HL-60/S4 treated with retinoic acid at 250 ng/mL for 4 days and 3 days (cell line): ENCODE data around the gene STAC3.

ENCODE experiments used
- in situ Hi-C: fragments of 300-500 bp; cut with MboI; formaldehyde crosslinking; loops from 2 replicates; pipeline ENCODE4 v1.7.0; 2022; ENCODE audit warnings: low sequenced_read_pairs

Gene STAC3

DNA sequence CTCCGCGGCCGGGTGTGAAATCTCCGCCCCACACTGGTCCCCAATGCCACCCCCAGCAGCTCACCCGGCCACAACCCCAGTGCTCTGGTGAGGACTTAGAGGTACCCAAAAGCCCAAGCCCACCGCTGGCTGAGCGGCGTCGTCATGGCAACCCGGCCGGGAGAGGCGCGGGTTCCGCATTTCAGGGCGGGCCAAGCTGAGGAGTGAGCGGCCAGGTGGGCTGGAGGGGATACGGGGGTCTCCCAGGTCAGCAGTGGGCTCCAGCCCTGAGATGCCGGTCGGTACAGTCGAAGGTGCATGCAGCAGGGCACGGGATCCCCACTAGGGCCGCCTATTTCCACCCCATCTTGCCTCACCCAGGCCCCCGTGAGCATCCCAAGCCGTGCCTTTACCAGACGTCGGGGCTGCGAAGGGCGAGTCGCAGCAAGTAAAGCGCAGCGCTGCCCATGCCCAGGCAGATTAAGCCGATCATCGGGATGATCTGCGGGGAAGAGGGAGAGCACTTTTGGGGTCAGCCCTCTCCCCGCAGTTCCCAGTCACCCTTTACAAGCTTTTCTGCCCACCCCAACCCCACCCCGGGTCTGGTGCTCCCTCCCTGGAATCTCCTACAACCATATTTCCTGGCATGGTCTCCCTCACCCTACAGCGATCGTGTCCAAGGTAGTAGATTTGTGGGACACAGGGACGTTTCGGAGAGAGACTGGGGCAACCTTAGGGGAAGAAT lies 14.6 kb downstream of the STAC3 start:
- in situ Hi-C loops = no loop called here

- in situ Hi-C loops = no loop called here
Measured at GRCh38 chr12:57235728-57236131, 15.3 kb downstream of the STAC3 start.

DNA sequence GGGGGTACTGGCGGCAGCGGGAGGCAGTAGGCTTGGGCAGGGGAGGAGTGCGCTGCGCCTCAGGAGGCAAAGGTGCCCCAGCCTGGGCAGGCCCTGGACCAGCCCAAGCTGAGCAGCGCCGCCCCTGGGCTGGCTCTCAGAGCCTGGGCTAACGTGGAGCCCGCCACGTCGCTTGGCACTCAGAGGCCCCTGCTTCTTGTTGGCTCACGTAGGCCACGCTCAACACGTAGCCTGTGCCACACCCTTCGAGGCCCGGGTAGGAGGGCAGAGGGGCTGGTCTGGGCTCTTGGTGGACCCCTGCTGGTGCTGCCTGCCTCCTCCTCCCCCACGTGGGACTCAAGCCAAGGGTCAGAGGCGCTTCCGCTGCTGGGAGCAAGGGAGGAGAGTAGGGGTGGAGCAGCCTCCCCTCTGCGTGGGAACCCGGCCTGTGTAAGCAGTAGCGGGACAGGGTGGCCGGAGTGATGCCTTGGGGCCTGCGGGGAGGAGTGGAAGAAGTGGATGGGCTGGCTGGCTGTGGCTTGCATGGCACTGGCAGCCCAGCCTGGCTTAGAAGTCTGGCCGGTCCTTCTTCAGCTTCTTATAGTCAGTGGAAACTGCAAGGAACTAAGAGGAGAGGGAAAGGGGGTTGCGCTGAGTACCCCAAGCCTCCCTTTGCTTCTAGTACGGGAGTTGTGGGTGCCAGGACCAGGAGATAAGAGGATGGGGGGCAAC lies 15.8 kb downstream of the STAC3 start:
- in situ Hi-C loops = no loop called here

DNA sequence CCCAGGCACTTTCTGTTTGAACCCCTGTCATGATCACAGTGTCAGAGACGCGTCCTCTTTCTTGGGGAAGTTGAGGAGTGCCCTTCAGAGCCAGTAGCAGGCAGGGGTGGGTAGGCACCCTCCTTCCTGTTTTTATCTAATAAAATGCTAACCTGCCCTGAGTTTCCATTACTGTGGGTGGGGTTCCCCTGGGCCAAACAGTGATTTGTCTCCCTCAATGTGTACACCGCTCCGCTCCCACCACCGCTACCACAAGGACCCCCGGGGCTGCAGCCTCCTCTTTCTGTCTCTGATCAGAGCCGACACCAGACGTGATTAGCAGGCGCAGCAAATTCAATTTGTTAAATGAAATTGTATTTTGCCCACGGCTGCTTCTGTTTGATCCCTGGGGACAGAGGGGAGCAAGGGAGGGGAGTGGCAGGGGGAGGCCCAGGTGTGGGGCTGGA lies 16.4 kb downstream of the STAC3 start:
- in situ Hi-C loops = no loop called here

- in situ Hi-C loops = no loop called here
Measured at GRCh38 chr12:57234233-57234570, 16.8 kb downstream of the STAC3 start.

GRCh38 chr12:57233357-57234232 lies 17.4 kb downstream of the STAC3 start:
- in situ Hi-C loops = no loop called here

DNA sequence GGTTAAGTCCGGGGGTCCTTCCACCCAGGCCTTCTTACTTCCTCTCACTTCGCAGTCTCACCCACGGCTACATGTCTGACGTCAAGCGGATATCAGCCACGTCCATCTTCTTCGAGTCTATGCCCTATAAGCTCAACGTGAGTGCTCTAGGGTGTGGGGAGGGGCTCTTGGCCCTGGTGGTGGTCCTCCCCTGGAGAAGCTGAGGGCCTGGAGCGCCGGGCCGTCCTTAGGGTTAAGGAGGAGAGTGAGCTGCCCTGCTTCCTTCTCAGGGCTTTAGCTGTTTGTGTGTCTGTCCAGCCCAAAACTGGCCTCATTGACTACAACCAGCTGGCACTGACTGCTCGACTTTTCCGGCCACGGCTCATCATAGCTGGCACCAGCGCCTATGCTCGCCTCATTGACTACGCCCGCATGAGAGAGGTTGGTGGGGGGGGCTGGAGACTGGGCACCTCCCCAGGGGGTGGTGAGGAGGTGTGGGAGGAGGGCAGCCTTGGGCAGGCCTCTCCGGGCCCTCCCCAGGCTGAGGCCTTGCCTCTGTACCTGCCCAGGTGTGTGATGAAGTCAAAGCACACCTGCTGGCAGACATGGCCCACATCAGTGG lies 18.7 kb downstream of the STAC3 start:
- in situ Hi-C loops = no loop called here

- in situ Hi-C loops = no loop called here
Measured at GRCh38 chr12:57231276-57232021, 19.5 kb downstream of the STAC3 start.

- in situ Hi-C loops = no loop called here
Measured at GRCh38 chr12:57230381-57231155, 20.4 kb downstream of the STAC3 start.

DNA sequence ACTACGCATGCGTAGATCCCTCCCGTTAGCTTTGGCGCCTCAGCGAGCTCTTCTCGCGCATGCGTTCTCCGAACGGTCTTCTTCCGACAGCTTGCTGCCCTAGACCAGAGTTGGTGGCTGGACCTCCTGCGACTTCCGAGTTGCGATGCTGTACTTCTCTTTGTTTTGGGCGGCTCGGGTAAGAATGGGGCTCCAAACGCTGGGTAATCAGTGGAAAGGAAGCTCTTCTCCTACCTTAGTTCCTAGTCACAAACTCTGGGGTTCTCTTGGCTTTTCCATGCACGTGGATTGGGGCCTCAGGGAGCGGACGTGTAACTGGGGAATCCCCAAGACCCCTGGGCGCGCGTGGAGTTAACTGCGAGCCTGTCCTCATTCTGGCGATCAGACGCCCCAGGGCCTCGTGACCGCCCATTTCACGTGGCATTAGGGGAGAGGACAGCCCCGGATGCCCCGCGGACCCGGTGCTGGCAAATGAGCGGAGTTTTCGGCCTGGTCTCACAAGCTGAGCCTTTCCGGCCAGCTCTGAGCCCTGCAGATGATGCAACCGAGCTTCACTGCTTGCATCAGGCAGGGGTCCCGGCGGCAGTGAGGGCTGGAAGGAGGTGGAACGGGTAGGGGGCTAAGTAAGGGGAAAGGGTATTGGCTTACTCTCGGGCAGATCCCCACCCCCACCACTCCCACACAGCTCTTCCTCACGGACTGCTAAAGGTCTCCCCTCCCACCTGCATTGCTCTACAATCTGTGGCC lies 21.2 kb downstream of the STAC3 start, which contains the start of gene SHMT2:
Gene SHMT2 (plus strand): TSS at position 78 of the 747 bp plus-strand sequence. CDS start 68 bp downstream, at position 146.
- in situ Hi-C loops = no loop called here

DNA sequence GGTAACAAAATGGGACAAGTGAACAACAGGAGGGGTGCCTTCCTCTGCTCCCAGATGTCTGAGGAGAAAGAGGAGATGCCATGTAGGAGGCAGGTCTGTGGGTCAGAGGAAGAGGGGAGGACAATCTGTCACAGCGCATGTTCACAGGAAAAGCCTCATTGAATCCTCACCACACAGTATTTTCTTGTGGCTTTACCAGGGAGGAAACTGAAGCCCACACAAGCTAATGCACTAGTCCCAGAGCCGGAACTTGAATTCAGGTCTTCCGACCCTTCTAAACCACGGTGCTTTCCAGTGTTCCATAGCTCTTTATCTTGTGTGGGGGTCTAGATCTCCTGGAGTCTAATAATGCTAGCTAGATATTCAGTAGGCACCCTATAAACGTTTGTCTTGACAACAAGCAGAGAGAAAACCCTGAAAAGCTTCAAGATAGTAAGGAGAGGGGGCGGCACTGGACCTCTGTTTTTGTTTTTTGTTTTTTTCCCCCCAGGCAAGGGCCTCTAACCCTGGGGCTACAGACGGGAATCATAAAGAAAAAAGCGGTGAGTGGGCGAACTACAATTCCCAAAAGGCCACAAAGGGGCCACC lies 21.8 kb downstream of the STAC3 start:
- in situ Hi-C loops = no loop called here

GRCh38 chr12:57227315-57228115 lies 23.5 kb downstream of the STAC3 start:
- in situ Hi-C loops = no loop called here

DNA sequence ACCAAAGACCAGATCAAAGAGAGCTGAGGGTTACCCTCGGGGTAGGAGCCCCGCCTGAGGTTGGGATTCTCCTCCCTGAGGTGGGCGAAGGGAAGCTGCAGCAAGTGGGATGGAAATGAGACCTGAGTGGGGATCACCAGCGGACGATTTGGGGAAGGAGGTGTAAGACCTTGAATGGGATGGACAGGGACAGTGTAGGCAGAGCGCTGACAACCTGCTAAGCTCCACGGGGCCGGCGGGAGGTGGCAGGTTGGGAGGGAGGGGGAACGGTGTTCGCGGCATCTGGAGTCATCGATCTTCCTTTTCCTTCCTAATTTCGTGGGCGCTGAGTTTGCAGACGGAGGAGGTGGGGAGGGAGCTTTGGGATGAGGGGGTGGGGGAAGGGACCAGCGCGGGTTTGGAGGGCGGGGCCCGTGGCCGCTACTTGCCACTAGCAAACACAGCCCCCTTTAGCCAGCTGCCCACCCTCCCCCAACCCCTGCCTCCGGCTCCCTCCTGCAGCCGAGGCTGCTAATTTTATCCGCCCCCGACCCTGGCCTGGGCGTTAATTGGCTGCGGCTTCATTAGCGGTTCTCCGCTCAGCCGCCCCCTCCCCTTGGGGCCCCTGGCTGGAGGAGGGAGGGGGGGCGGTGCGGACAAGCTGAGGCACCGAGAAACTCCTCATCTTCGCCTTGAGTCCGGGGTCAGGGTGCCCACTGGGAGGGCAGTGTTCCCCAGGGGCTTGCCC lies 24.2 kb downstream of the STAC3 start:
- in situ Hi-C loops = no loop called here

DNA sequence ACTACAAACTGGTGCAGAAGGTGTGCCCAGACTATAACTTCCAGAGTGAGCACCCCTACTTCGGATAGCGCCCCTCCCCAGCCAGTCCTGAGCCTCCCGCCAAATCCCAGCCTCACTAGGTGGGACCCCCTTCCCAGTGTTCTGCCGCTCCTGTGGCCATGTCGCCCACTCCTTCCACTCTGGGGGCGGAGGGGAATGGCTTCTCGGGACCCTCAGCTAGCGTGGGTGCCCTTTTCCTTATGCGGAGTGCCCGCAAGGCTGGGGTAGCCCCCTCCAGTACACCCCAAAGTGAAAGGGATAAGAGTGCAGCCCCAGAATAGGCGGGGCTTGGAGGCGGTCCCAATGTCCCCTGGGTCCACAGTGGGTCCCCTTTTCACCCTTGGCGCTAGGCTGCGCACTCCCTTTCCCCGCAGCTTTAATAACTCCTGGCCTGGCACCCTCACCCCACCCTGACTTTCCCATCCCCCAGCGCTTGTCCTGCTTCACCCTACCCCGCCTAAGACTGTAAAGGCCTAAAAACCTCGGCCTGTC lies 25.2 kb downstream of the STAC3 start:
- in situ Hi-C loops = no loop called here

- in situ Hi-C loops = no loop called here
Measured at GRCh38 chr12:57224973-57225679, 25.9 kb downstream of the STAC3 start.

GRCh38 chr12:57224278-57224972 lies 26.6 kb downstream of the STAC3 start:
- in situ Hi-C loops = no loop called here
